Aorta (tissue), 5 donors: ENCODE measurements around the gene PAXIP1. TPM values are rescaled to one million over a fixed set of nuclear protein-coding genes. Genes with fewer than 3 reads are reported as not detected.
A peak's percentile ranks its signal among the peaks of the same experiment; 100 is the strongest.

Source experiments
- ATAC-seq: fragments of 200-7000 bp; cut with Tn5 transposase; one replicate; pipeline ENCODE4 v1.9.1; 2022; ENCODE audit warnings: moderate library complexity; ENCODE audit not compliant: low FRiP score
- DNase-seq, 2 donors: peaks; one replicate each; pipeline ENCODE4 v3.0.0-alpha.2; 2020
- H3K27ac ChIP-seq, 2 donors: one replicate each; pipeline ENCODE4 v1.5.1; 2013; ENCODE audit warnings: low read length in 2 of 2, mild to moderate bottlenecking in 2 of 2, moderate library complexity in 2 of 2, control low read depth in 1 of 2, inconsistent platforms in 1 of 2, low read depth in 1 of 2
- H3K27me3 ChIP-seq, 2 donors: one replicate each; pipeline ENCODE4 v1.6.1; 2013; ENCODE audit warnings: control low read depth in 1 of 2, low read length in 1 of 2, mild to moderate bottlenecking in 1 of 2, moderate library complexity in 1 of 2; ENCODE audit not compliant: insufficient read depth in 2 of 2, control insufficient read depth in 1 of 2
- H3K36me3 ChIP-seq, 2 donors: one replicate each; pipeline ENCODE4 v1.6.1; 2013; ENCODE audit warnings: control low read depth in 1 of 2, low read length in 1 of 2, mild to moderate bottlenecking in 1 of 2; ENCODE audit not compliant: insufficient read depth in 2 of 2, control insufficient read depth in 1 of 2
- H3K4me1 ChIP-seq, 2 donors: one replicate each; pipeline ENCODE4 v1.6.1; 2013; ENCODE audit warnings: low read length in 2 of 2, control low read depth in 1 of 2, mild to moderate bottlenecking in 1 of 2, moderate library complexity in 1 of 2; ENCODE audit not compliant: insufficient read depth in 2 of 2, control insufficient read depth in 1 of 2
- H3K4me3 ChIP-seq, 2 donors: one replicate each; pipeline ENCODE4 v1.5.1; 2013; ENCODE audit warnings: low read length in 2 of 2, control low read depth in 1 of 2, mild to moderate bottlenecking in 1 of 2
- H3K9me3 ChIP-seq: one replicate; pipeline ENCODE4 v1.6.1; 2013; ENCODE audit warnings: mild to moderate bottlenecking, low read length; ENCODE audit not compliant: control insufficient read depth
- WGBS, 2 donors: extraction: QIAGEN DNeasy Blood & Tissue Kit; methylation state at CpG; one replicate each; pipeline ENCODE4 v1.1.7; 2013; 5-methylcytosine and 5-hydroxymethylcytosine counted together
- intact Hi-C, 2 donors: fragments of 100-400 bp; cut with DNase I; formaldehyde crosslinking; loops; one replicate each; pipeline versions ENCODE4 v1.14.2 to v1.15.0; 2022
- polyA plus RNA-seq, 2 donors: library from polyadenylated mRNA; stranded (reverse); fragments of 200-250 nt; gene quantifications; one replicate each; pipeline ENCODE4 v1.2.3, GENCODE V29; 2013
- total RNA-seq, 2 donors: library from RNA; stranded (reverse); fragmentation: NEBNext Ultra II Directional; extraction: Animal tissue kit (Norgen Biotek cat#: 25700); gene quantifications; one replicate each; pipeline ENCODE4 v1.2.1, GENCODE V29; 2021
- donor health status: healthy with polysubstance abuse.
- donor health status: Bipolar disorder and iron deficiency.
- donor health status: DM: no; HTN: no; CAD: no.
- donor health status: DM: no; HTN: no; CAD: no.
- donor health status: DM: yes; HTN: yes; CAD: no.

PAXIP1 gene
- total and polyA plus RNA-seq, 4 donors = 3.4 to 12.2 (median 5.4) TPM

- no peaks in the 10 kb centered on the region for H3K9me3 ChIP-seq
- DNase-seq (no peak), ATAC-seq (no peak)
- H3K27me3 ChIP-seq = no peaks in the 10 kb centered on the region
- H3K27ac ChIP-seq = no peak overlapping the region
- 52 to 54% methylated on average over 5 of the region's 5 CpGs for WGBS, 2 donors
- no peaks in the 10 kb centered on the region for H3K4me1 ChIP-seq
- no peaks in the 10 kb centered on the region for H3K36me3 ChIP-seq
- intact Hi-C loops = no loop called here
- H3K4me3 ChIP-seq = no peak overlapping the region
Measured at GRCh38 chr7:154899862-154900261, 103.1 kb downstream of the PAXIP1 start.

- no peak overlapping the region for H3K4me3 ChIP-seq
- H3K9me3 ChIP-seq = no peaks in the 10 kb centered on the region
- H3K27me3 ChIP-seq = no peaks in the 10 kb centered on the region
- H3K4me1 ChIP-seq = no peaks in the 10 kb centered on the region
- 84 to 86% methylated on average over 24 of the region's 24 CpGs for WGBS, 2 donors
- peak in 1 of 2 donors; percentile 65 for DNase-seq
- H3K36me3 ChIP-seq = no peaks in the 10 kb centered on the region
- ATAC-seq = no peak
- H3K27ac ChIP-seq = no peak overlapping the region
- intact Hi-C loops = no loop called here
Measured at GRCh38 chr7:154898973-154899855, 103.7 kb downstream of the PAXIP1 start.

- DNase-seq (no peak), ATAC-seq (no peak)
- Histone ChIP-seq H3K4me1 (no peaks in the 10 kb centered on the region), H3K36me3 (no peaks in the 10 kb centered on the region), H3K27me3 (no peaks in the 10 kb centered on the region), H3K9me3 (no peaks in the 10 kb centered on the region), H3K27ac (no peak overlapping the region), H3K4me3 (no peak overlapping the region)
- intact Hi-C loops = no loop called here
- WGBS, 2 donors = 91 to 93% methylated on average over 11 of the region's 11 CpGs
Measured at GRCh38 chr7:154896076-154896475, 106.8 kb downstream of the PAXIP1 start.

Other genes with a start within 250 kb of the PAXIP1 start
- gene HTR5A, start 67.2 kb upstream of the PAXIP1 start, total RNA-seq = not detected
- not detected for gene HTR5A, start 67.2 kb upstream of the PAXIP1 start, polyA plus RNA-seq